GM12878 (cell line): ENCODE results near the gene PARP16. TPM values are rescaled to one million over a fixed set of nuclear protein-coding genes. Genes with fewer than 3 reads are reported as not detected.

Source experiments
- ATAC-seq: fragments of 200-7000 bp; cut with Tn5 transposase; 3 replicates; pipeline ENCODE4 v1.9.1; 2020; ENCODE audit warnings: mild to moderate bottlenecking, moderate library complexity
- BruUV-seq: library from RNA; stranded (reverse); fragments of 400-500 nt; replicated peaks from 2 replicates; lab custom pipeline; 2021; lab: Mats Ljungman, UMichigan
- CTCF ChIA-PET: fragments of 300-600 bp; sonication (Branson Sonifier 250); formaldehyde crosslinking; extraction: SDS; loops from one replicate; lab custom pipeline; 2021; ENCODE audit warnings: inconsistent platforms; lab: Yijun Ruan, JAX
- POLR2A ChIA-PET: fragments of 350-600 bp; formaldehyde crosslinking; extraction: SDS; loops from one replicate; lab custom pipeline; 2021; ENCODE audit warnings: inconsistent platforms; lab: Charles Lee
- RAD21 ChIA-PET: fragments of 300-600 bp; sonication (Branson Sonifier 250); formaldehyde crosslinking; loops from one replicate; lab custom pipeline; 2023; ENCODE audit warnings: antibody characterized with exemption; ENCODE audit not compliant: unreplicated experiment; lab: Charles Lee
- SMC1A ChIA-PET: fragments of 300-600 bp; sonication (Branson Sonifier 250); formaldehyde crosslinking; loops from one replicate; lab custom pipeline; 2023; ENCODE audit not compliant: unreplicated experiment, uncharacterized antibody; lab: Charles Lee
- DNase-seq: peaks from one replicate; pipeline ENCODE4 v3.0.0-alpha.2; 2011; ENCODE audit warnings: low read depth, low spot score
- FAIRE-seq: peaks from 3 replicates; lab custom pipeline; 2011; peaks lifted over from hg19 to GRCh38; lab: Jason Lieb, UNC
- H2AFZ ChIP-seq: 2 replicates; pipeline ENCODE4 v1.6.0; 2011; ENCODE audit warnings: low read depth, low read length, control low read depth; ENCODE audit not compliant: control insufficient read depth
- H3K27ac ChIP-seq: 2 replicates; pipeline ENCODE4 v1.5.1; 2011; ENCODE audit warnings: control low read depth; ENCODE audit not compliant: control insufficient read depth, insufficient read depth
- H3K27me3 ChIP-seq, 2 experiments: replicated peaks in 1 of 2; 2 replicates each; pipeline versions ENCODE4 v1.6.0 to v1.6.1; 2011; ENCODE audit warnings: low read length in 1 of 2; ENCODE audit not compliant: control insufficient read depth in 2 of 2, insufficient read depth in 2 of 2
- H3K36me3 ChIP-seq, 2 experiments: 2 replicates each; pipeline ENCODE4 v1.5.1; 2011; ENCODE audit warnings: low read length in 1 of 2; ENCODE audit not compliant: control insufficient read depth in 2 of 2, insufficient read depth in 2 of 2
- H3K4me1 ChIP-seq: 2 replicates; pipeline ENCODE4 v1.6.1; 2011; ENCODE audit warnings: mild to moderate bottlenecking, low read length, moderate library complexity, mixed read lengths; ENCODE audit not compliant: control insufficient read depth, insufficient read depth
- H3K4me2 ChIP-seq: 2 replicates; pipeline ENCODE4 v1.6.0; 2011; ENCODE audit warnings: control low read depth; ENCODE audit not compliant: control insufficient read depth, insufficient read depth
- H3K4me3 ChIP-seq: fragments of 200-600 bp; sonication (generic); 2 replicates; pipeline ENCODE4 v1.5.1; 2016
- H3K79me2 ChIP-seq: 2 replicates; pipeline ENCODE4 v1.6.0; 2011; ENCODE audit warnings: low read length; ENCODE audit not compliant: control insufficient read depth, insufficient read depth
- H3K9ac ChIP-seq: 2 replicates; pipeline ENCODE4 v1.8.0; 2011; ENCODE audit warnings: low read length, control low read depth, mixed read lengths; ENCODE audit not compliant: control insufficient read depth, insufficient read depth
- H3K9me3 ChIP-seq: replicated peaks from 3 replicates; pipeline ENCODE4 v1.5.1; 2011; ENCODE audit warnings: mild to moderate bottlenecking, low read length; ENCODE audit not compliant: control insufficient read depth, insufficient read depth
- H4K20me1 ChIP-seq: 2 replicates; pipeline ENCODE4 v1.6.0; 2011; ENCODE audit not compliant: control insufficient read depth, insufficient read depth
- GATAD2B ChIP-seq: fragments of 450-650 bp; conservative IDR thresholded peaks from 2 replicates; pipeline ENCODE4 v1.6.1; 2017; ENCODE audit warnings: low read depth, mild to moderate bottlenecking, moderate library complexity
- IRF3 ChIP-seq: fragments of 450-650 bp; IDR thresholded peaks from 2 replicates; pipeline ENCODE4 v1.6.1; 2014; ENCODE audit warnings: mild to moderate bottlenecking
- PRDM15 ChIP-seq: fragments of 450-650 bp; formaldehyde crosslinking; IDR thresholded peaks from 2 replicates; pipeline ENCODE4 v1.4.0; 2020; ENCODE audit warnings: mild to moderate bottlenecking, moderate library complexity
- SP1 ChIP-seq: IDR thresholded peaks from one replicate; pipeline ENCODE4 v1.6.1; 2011; ENCODE audit warnings: low read depth, low read length
- TCF12 ChIP-seq: IDR thresholded peaks from 2 replicates; pipeline ENCODE4 v1.6.1; 2011; ENCODE audit warnings: low read depth, mild to moderate bottlenecking, low read length
- WRNIP1 ChIP-seq: IDR thresholded peaks from 2 replicates; pipeline ENCODE4 v1.6.1; 2011; ENCODE audit warnings: low read depth, low read length, improper control_type of control experiment, borderline replicate concordance
- ZBTB11 ChIP-seq: fragments of 450-650 bp; formaldehyde crosslinking; IDR thresholded peaks from 2 replicates; pipeline ENCODE4 v1.5.0; 2022; ENCODE audit warnings: mild to moderate bottlenecking, missing genetic modification characterization
- ZBTB4 ChIP-seq: fragments of 450-650 bp; formaldehyde crosslinking; IDR thresholded peaks from 2 replicates; pipeline ENCODE4 v1.4.0; 2022; ENCODE audit warnings: mild to moderate bottlenecking, moderate library complexity
- ZNF217 ChIP-seq: fragments of 450-650 bp; IDR thresholded peaks from 2 replicates; pipeline ENCODE4 v1.6.1; 2017; ENCODE audit warnings: antibody characterized with exemption, mild to moderate bottlenecking
- ZNF384 ChIP-seq: IDR thresholded peaks from 2 replicates; pipeline ENCODE4 v1.6.1; 2012; ENCODE audit warnings: low read depth, mild to moderate bottlenecking, low read length, improper control_type of control experiment, borderline replicate concordance
- WGBS: methylation state at CpG from one replicate; pipeline ENCODE4 v1.1.6; 2016; ENCODE audit warnings: low lambda C conversion rate; ENCODE audit not compliant: insufficient replicate concordance, insufficient coverage; ENCODE audit errors: missing lambda C conversion rate; 5-methylcytosine and 5-hydroxymethylcytosine counted together
- in situ Hi-C: fragments of 300-500 bp; cut with MboI; formaldehyde crosslinking; loops from 9 replicates; pipeline ENCODE4 v1.14.3; 2018; ENCODE audit warnings: mixed read lengths
- intact Hi-C: fragments of 100-400 bp; cut with micrococcal nuclease; formaldehyde crosslinking; loops from one replicate; pipeline ENCODE4 v1.14.2; 2022; ENCODE audit not compliant: unreplicated experiment
- polyA plus RNA-seq, 11 experiments: library from polyadenylated mRNA; depleted of rRNA in 4 of 11; unstranded in 6 of 11; stranded (reverse) in 5 of 11; fragments of >200 nt; fragmentation: Nextera tagmentation in 4 of 11; fragmentation: Illumina TruSeq in 1 of 11; extraction: Ambion mirVana in 4 of 11; extraction: Trizol in 1 of 11; gene quantifications; 1 replicate in 1 of 11; 2 replicates in 10 of 11; pipeline versions ENCODE4 v1.2.1 to v1.2.3, GENCODE V29; 2011 to 2016; ENCODE audit warnings: inconsistent platforms in 2 of 11, missing spikeins in 2 of 11, low read depth in 1 of 11
- total RNA-seq, 4 experiments: library from RNA; depleted of rRNA in 3 of 4; stranded (reverse); fragments of >200 nt in 3 of 4; fragmentation: Illumina TruSeq in 1 of 4; extraction: Trizol in 1 of 4; gene quantifications; 2 replicates each; pipeline versions ENCODE4 v1.2.1 to v1.2.3, GENCODE V29; 2013 to 2021

PARP16 gene
- total and polyA plus RNA-seq, 10 of the 15 experiments (the other 5 are each of a cell fraction or from before 2014, with no cell fraction given): 4.9 to 15.7 (median 9.9) TPM

GRCh38 chr15:65305150-65305758, 18.6 kb upstream of the PARP16 start:
- 6% methylated on average over 14 of the region's 14 CpGs for WGBS
- in situ Hi-C loops: no loop called here
- TF ChIP-seq ZBTB4 (CRISPR knock-in tag) (0 out of 2 replicates have a peak, but pooled peaks have one; percentile 3), ZNF384 (no peak), SP1 (no peak), TCF12 (no peak), WRNIP1 (peak; percentile 94; the same call in 1 of the 2 replicates), GATAD2B (0 out of 2 replicates have a peak, but pooled peaks have one; percentile 20), IRF3 (no peak), ZNF217 (peak; percentile 40; the same call in 1 of the 2 replicates), ZBTB11 (peak; percentile 43; the same call in 1 of the 2 replicates), PRDM15 (CRISPR knock-in tag) (peak; percentile 12; the same call in 1 of the 2 replicates)

More at GRCh38 chr15:65305150-65305758, 18.6 kb upstream of the PARP16 start:
- ChIA-PET POLR2A (interaction anchor here (0.6 to 1.6 kb wide), 11 partner anchors 17 to 814 kb away, joined by 3 to 18 read pairs (median 4); partner anchors contain the start of genes CLPX and PARP16), RAD21 (interaction anchor here (1.2 to 1.9 kb wide), 4 partner anchors 14 to 271 kb away, joined by 3 to 18 read pairs (median 4); partner anchors contain the start of gene PARP16), CTCF (interaction anchor here (0.6 to 2.3 kb wide), 10 partner anchors 19 to 1314 kb away, joined by 3 to 13 read pairs (median 3); partner anchors contain the start of gene PARP16), SMC1A (interaction anchor here (0.6 to 2.0 kb wide), 9 partner anchors 10 to 448 kb away, joined by 3 to 8 read pairs (median 3); partner anchors contain the start of gene PARP16)
- Histone ChIP-seq H4K20me1 (no peaks in the 10 kb centered on the region), H3K27me3 (no peaks in the 10 kb centered on the region), H2AFZ (no peak overlapping the region), H3K4me3 (peak overlapping the region; percentile 31; the same call in 1 of the 2 replicates), H3K4me2 (peak overlapping the region; percentile 5), H3K9ac (no peak overlapping the region), H3K36me3 (no peaks in the 10 kb centered on the region), H3K27ac (peak overlapping the region; percentile 97; the same call in 1 of the 2 replicates), H3K9me3 (no peaks in the 10 kb centered on the region; the same call in 2 of the 3 replicates), H3K4me1 (peaks cover 7% of the 10 kb centered on the region), H3K79me2 (no peaks in the 10 kb centered on the region)
- ATAC-seq (no peak), FAIRE-seq (no peak), DNase-seq (no peak)
- no TSS peak for BruUV-seq
- intact Hi-C loops: loop anchor here (2.0 kb wide), 1 partner anchor 116 kb away; no protein-coding TSS in a partner anchor
